GM21619 (cell line): ENCODE measurements around the gene CNOT8.
"Not testable (repeated sequence)": the region's sequence is repeated elsewhere in the genome, so short reads cannot be mapped to it uniquely, and the experiment has no call there.

Experiments
- ATAC-seq: cut with Tn5 transposase; IDR thresholded peaks from one replicate; pipeline ENCODE4 v1.9.1; 2021; ENCODE audit not compliant: unreplicated experiment

CNOT8 gene

DNA sequence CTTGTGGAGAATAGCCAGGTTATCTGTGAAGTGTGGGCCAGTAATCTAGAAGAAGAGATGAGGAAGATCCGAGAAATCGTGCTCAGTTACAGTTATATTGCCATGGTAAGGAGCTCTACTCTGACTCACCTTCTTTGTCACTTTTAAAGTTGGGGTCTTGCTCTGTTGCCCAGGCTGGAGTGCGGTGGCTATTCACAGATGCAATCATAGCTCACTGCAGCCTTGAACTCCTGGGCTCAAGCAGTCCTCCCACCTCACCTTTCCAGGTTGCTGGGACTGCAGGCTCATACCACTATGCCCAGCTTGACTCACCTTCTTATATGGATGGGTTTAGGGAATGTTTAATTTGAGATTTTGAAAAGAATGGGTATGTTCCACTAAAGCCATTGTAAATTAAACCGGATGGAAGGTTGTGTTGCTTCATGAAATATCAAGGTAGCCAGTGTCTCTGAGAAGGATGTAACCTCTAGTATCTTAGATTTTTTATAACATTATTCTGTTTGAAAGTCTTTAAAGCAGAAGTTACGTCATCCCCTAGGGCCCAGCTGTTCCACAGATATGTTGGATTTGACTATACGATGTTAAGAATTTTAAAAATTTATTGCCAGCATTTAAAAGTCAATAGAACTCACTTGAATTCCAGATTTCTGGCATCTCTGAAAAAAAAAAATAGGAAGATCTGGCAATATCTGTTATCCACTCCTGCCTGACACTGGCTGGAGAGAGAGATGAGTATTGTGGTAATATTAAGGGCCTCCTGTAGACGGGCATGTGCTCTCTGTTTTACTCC, 5.1 kb downstream of the CNOT8 start:
- no peak for ATAC-seq

DNA sequence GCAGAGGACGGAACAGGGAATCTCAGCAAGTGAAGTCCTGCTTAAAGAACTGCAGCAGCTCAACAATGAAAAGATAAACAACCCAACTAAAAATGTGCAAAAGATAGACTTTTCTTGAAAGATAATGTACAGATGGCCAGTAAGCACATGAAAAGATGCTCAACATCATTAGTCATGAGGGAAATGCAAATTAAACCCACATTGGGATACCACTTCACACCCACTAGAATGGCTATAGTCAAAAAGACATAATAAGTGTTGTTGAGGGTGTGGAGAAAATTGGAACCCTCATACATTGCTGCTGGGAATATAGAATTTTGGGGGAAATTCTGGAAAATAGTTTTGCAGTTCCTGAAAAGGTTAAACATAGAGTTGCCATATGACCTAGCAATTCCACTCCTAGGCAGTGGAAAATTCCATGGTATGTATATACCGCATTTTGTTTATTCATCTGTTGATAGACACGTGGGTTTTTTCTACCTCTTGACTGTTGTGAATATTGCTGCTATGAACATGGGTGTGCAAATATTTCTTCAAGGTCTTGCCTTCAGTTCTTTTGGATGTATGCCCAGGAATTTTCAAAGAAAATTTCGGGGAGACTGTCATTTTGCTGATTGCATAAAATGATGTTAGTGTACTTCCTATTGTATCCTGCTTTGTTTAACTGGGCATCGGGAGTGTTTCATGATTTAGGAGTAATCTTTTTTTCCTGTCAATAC, 7.2 kb downstream of the CNOT8 start:
- ATAC-seq = no peak

DNA sequence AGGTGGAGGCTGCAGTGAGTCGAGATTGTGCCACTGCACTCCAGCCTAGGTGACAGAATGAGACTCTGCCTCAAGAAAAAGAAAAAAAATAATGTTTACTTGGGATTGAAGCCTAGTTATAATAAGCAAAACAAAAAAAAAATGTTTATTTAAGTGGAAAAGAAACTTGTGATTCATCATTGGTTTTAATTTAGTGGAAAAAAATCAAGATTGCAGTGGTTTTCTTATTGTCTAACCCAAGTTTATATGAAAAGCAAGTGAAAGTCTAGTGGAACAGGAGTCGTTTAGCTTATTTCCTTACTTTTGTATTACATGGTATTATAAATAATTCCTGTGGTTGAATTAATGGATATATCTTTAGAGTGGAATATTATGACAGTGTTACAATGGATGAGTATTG, 8.4 kb downstream of the CNOT8 start:
- no peak for ATAC-seq

DNA sequence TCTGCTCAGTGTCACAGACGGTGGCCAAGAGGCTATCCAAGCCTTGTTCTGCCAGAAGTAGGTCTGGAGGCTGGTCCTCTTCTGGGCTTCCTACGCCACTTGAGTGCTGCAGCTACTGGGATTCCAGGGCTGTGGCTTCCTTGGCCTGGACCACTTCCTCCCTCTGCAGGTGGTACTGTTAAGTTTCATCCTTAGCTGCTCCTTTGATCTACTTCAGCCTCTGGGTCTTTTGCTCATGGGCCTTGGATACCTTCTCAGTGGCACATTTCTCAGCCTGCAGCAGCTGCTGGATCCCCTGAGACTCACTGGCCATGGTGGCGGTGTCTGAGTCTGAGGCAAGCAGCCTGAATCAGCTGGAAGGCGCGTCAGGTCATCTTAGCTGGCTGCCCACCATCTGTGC, 10.3 kb downstream of the CNOT8 start:
- no peak for ATAC-seq

GRCh38 chr5:154871734-154872133, 13.3 kb downstream of the CNOT8 start:
- no peak for ATAC-seq

DNA sequence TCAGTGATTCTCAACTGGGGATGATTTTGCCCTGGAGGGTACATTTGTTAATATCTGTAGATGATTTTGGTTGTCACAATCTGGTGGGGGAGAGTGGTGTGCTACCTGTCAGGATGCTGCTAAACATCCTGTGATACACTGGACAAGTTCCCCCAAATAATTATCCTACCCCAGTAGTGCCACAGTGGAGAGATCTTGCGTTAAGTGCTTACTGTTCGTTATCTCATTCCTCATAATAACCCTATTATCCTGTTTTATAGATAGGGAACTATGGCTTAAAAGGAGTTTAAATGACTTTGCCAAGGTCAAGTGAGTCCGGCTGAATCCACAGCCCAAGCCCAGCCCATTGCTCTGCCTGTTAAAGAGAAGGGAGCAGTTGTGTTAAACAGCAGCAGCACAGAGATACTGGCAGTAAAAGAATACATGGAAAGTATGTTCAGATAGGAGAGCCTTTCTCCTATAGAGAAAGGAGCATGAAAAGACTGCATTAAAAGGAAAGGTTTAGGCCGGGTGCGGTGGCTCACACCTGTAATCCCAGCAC, 15.4 kb downstream of the CNOT8 start:
- no peak for ATAC-seq

DNA sequence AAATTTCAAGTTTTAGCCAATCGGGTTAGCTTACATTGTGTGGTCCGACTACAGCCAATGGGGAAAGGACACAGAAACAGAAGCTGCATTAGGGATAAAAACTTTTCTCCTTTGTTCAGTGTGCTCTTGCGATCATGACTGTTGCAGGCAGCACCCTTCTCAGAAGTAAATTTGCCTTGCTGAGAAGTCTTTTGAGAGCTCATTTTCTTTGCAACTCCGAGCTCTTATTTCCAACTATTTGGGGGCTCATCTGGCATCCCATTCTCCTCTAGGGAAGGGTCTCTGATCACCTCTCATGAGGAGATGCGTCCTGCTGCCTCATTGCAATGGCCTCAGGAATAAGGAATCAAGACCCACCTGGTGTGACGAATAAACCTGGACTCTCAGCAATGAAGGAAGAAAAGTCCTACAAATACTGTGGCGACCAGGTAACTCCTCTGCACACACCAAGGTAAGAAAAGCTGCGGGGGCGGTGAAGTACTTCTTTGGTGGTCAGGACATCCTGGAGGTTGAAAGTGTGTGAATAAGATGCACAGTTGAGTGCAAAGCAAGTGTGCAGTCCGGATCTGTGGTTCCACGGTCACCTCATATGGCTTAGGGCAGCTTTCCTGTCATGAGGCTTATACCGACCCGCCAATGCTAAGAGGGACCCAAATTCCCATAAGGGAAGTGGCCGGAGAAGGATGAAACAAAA, 20.4 kb downstream of the CNOT8 start:
- no peak for ATAC-seq

DNA sequence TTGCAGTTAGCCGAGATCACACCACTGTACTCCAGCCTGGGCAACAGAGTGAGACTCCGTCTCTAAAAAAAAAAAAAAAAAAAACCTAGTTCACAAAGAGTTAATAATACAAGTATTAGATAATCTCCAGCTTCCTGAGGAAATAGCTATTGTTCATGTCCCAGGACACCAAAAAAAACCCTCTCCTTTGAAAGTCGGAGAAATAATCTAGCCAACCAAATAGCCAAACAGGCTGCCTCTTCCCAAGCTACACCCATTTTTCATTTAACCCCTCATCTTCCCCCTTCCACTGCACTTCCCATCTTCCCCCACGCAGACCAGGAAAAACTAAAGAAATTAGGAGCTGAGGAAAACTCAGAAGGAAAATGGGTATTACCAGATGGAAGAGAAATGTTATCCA, 23.6 kb downstream of the CNOT8 start:
- ATAC-seq = no peak

DNA sequence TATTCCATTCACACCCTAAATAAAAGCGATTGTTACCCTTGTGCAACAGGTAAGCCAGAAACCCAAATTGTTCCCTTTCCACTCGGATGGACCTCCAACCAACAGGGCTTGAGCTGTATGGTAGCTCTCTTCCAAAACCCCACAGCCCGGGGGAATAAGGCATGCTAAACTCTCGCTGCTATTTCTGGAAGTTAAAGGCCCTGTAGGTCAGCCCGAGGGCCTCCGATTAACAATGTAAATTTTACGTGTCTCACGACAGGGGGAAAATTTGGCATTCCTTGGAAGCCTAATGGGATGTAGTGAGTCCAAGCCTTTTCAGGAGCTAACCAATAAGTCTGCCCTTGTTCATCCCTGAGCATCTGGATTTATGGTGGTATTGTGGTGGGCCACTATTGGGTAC, 26.0 kb downstream of the CNOT8 start:
- ATAC-seq = no peak

DNA sequence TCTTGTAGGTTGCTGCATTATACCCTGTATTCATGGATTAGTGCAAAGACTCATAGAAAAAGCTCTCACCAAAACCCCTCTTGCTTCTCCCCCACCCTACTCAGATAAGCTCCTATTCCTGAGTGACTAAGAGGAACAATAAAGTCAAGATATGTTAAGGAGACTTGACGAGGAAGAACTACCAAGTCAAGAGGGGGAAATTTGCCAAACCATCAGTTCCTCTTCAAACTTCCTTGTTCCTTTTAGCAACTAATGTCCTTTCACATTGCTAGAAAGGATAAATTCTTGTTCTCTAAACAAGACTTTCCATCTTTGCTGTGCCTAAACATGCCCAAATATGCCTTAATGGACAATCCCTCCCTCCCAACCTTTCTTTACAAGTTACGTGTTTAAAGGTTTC, 27.0 kb downstream of the CNOT8 start:
- ATAC-seq = no peak

DNA sequence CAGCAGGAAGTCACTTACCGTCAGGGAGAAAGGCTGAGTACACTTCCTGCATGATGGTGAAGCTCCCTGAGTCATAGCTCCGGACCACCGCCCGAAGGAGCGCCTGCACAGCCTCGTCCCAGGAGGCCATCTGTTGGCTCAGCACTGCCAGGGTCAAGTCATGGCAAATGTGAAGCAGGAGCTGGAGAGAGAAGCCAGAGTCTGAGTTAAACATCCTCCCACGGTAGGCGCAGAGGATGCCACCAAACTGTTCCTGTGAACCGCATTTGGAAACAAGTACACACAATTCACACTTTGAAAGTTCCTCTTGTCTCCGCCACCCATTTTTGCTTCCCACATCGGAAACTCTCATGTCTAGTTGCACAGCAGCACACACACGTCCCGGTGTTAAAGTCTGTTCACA, 33.9 kb downstream of the CNOT8 start:
- no peak for ATAC-seq

DNA sequence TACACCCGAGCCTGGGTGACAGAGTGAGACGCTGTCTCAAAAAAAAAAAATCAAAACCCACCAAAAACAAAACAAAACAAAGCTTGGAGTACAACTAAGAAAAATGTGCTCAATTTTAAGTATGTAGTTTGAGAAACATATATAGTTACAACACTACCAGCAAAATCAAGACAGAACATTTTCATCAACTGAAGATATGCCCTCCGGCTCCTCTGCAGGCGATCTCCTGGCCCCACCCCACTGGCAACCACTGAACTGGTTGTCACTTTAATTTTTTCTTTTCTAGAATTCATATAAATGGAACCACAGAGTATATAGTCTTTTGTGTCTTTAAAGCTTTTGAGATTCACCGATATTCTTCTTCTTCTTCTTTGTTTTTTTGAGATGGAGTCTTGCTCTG, 35.0 kb downstream of the CNOT8 start:
- no peak for ATAC-seq

DNA sequence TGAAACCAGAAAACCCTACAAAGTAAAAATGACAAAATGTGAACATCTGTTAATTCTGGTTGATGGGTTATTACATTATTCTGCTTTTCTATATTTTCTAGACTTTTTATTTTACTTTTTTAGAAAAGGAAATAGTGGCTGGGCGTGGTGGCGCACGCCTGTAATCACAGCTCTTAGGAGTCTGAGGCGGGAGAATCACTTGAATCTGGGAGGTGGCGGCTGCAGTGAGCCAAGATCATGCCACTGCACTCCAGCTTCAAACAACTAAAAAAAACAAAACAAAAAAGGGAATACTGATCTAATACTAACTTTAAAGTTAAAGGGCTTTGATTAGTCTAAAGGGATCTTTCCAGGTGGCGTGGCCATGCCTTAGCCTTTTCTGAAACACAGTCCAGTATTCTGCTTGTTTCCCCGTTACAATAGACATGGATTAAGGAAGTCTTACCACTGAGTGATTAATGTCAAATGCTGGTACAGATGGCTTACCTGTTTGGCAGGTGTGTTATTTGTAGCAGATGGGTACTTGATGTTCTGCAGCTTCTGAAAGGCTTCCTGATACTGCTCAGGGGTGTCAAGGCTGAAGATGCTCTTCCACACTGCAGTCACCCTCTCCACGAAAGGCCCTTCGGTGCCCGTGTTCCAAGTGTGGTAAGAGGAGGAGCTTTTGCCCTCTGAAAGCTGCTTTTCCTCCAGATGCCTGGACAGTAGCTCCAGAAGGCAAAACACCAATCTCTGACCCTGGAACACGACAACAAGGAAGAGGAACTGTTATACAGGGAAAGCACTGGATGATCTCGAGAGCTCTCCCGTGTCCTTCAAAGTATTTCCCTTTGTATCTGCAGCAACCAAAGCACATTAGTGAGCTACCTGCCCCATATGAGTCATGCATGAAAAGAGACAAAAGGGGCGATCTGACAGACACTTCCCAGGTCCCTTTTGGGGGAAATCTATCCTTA, 37.5 kb downstream of the CNOT8 start:
- no peak for ATAC-seq

DNA sequence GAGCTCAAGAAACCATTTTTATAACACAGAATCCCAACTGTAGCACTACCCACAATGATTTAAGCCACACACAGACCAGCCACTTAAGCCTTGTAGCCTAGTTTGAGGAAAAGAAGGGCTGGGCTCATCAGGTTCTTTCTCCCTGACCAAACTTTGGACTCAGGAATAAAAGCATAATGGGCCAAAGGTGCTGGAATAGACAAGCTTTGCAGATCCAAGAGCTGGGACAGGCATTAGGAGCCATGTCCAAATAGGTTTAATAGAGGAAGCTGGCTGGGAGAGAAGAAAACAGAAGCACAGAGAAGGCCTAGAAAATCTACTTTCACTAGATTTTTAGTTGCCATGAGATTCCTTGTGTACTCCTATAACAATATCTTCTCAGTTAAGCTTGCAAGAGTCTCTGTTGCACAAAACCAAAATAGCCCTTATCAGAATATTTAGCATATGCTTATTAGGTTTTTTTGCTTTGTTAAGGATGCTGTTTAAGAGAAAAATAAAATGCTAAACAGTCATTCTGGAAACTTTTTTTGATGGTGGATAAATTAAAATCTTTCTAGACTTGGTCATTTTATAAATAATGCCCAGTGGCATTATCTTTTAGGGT, 38.2 kb downstream of the CNOT8 start:
- no peak for ATAC-seq

DNA sequence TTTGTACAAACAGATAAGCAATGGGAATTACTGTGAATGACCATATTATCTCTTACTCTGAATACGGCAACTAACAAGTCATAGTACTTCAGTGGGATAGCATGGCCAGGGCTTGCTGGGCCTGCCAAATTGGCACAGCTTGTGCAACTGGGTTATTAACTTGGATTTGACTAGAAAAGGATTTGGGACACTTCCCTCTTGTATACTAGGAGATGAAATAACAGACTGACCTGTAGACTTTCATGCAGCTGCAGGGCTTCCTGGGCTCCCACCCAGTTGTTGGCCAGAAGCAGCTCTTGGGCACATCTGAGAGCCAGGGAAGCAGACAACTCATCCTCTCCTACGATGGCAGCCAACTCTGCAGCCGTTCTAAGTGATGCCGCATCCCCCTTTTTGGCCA, 39.8 kb downstream of the CNOT8 start:
- ATAC-seq = no peak

DNA sequence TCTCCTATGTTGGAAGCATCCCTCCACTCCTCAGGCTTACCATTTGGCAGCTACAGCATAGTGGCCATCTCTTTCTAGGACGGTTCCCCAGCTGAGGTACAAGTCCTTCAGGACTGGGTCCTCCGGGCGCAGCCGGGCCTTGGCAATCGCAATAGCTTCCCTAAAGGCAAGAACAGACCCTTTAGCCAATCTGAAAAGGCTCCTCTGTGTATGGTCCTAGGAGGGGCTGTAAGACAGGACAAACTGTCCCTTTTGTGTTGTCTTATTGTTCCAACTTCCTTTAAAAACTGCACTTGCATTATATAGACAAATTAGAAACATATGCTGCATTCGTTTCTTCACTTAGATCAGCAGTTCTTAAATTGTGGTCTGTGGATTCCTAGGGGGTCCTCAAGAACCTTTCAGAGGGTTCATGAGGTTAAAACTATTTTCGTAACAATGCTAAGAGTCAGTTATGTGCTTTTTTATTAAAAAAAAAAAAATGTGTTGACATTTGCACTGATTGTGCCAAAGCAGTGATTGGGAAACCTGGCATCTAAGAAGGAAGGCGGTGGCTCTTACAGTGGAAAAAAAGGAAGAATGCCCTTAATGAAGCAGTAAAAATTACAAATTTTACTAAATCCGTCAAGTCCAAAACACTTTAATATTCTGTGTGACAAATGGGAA, 40.9 kb downstream of the CNOT8 start:
- ATAC-seq = no peak

- no peak for ATAC-seq
Observed at GRCh38 chr5:154900066-154900465, 41.6 kb downstream of the CNOT8 start.

DNA sequence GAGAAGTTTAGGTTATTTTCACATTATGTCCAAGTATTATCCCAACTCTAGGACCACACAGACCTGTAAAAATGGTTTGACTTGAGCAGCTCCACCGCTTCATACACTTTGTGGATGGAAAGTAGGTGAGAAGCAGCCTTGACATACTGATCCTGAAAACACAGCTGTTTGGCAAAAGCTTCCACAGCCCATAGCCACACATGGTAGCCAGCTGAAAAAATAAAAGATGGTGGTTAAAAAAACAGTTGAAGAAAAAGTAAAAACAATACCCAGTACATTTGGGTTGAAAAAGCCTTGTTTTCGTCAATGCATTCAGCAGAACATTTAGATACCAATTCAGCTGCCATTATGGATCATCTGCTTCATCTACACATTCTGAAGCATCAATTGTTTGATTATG, 42.8 kb downstream of the CNOT8 start:
- no peak for ATAC-seq

DNA sequence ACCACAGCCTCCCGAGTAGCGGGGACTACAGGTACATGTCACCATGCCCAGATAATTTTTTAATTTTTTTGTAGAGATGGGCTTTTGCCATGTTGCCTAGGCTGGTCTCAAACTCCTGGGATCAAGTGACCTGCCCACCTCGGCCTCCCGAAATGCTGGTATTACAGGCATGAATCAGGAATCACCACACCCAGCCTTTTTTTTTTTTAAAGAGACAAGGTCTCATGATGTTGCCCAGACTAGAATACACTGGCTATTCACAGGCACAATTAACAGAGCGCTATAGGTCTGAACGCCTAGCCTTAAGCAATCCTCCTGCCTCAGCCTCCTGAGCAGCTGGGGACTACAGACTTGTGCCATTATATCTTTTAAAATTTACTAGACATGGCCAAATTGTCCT, 43.5 kb downstream of the CNOT8 start:
- no peak for ATAC-seq

GRCh38 chr5:154905601-154906000, 47.2 kb downstream of the CNOT8 start:
- ATAC-seq = not testable (repeated sequence)
